A549 (cell line): ENCODE measurements around the gene DNMT1. TPM values are rescaled to one million over a fixed set of nuclear protein-coding genes. Genes with fewer than 3 reads are reported as not detected.
A peak's percentile ranks its signal among the peaks of the same experiment; 100 is the strongest.

Experiments
- ATAC-seq, 2 experiments: fragments of 200-7000 bp in 1 of 2; fragments of >200 bp in 1 of 2; cut with Nextera tagmentation in 1 of 2; cut with Tn5 transposase in 1 of 2; 3 replicates each; pipeline versions ENCODE4 v1.8.0 to v1.9.1; 2018 to 2020; ENCODE audit warnings: mild to moderate bottlenecking in 1 of 2, moderate library complexity in 1 of 2
- CTCF ChIA-PET: fragments of 300-600 bp; sonication (Branson Sonifier 250); formaldehyde crosslinking; extraction: SDS; loops from one replicate; lab custom pipeline; 2021; ENCODE audit warnings: antibody characterized with exemption, inconsistent platforms; lab: Yijun Ruan, JAX
- POLR2A ChIA-PET: fragments of 350-600 bp; formaldehyde crosslinking; extraction: SDS; loops from one replicate; lab custom pipeline; 2021; ENCODE audit warnings: antibody characterized with exemption, inconsistent platforms; lab: Yijun Ruan, JAX
- DNase-seq, 2 experiments: peaks; one replicate each; pipeline versions ENCODE4 v3.0.0 to v3.0.0-alpha.2; 2011 to 2016; ENCODE audit warnings: low read depth in 1 of 2, low spot score in 1 of 2
- FAIRE-seq: peaks from 2 replicates; lab custom pipeline; 2011; peaks lifted over from hg19 to GRCh38; lab: Jason Lieb, UNC
- H3K27ac ChIP-seq, 2 experiments: fragments of >200 bp; sonication (Bioruptor Twin); formaldehyde crosslinking; 3 replicates each; pipeline ENCODE4 v1.5.1; 2016 to 2017
- H3K4me1 ChIP-seq: fragments of >200 bp; sonication (Bioruptor Twin); formaldehyde crosslinking; 3 replicates; pipeline ENCODE4 v1.6.1; 2016
- H3K4me2 ChIP-seq: fragments of >200 bp; sonication (Bioruptor Twin); formaldehyde crosslinking; 3 replicates; pipeline ENCODE4 v1.6.1; 2016
- H3K4me3 ChIP-seq: fragments of >200 bp; sonication (Bioruptor Twin); formaldehyde crosslinking; 3 replicates; pipeline ENCODE4 v1.5.1; 2016
- H3K9me3 ChIP-seq: fragments of >200 bp; sonication (Bioruptor Twin); formaldehyde crosslinking; 3 replicates; pipeline ENCODE4 v1.6.1; 2016
- CEBPB ChIP-seq, 2 experiments: fragments of >200 bp in 1 of 2; sonication (Bioruptor Twin) in 1 of 2; formaldehyde crosslinking in 1 of 2; IDR thresholded peaks; 2 replicates each; pipeline ENCODE4 v1.6.1; 2012 to 2016
- CTCF ChIP-seq: fragments of >200 bp; sonication (Bioruptor Twin); formaldehyde crosslinking; IDR thresholded peaks from 3 replicates; pipeline ENCODE4 v1.5.1; 2016
- E2F6 ChIP-seq: IDR thresholded peaks from 2 replicates; pipeline ENCODE4 v1.6.1; 2012; ENCODE audit warnings: low read depth, borderline replicate concordance
- FOSB ChIP-seq: fragments of 250-450 bp; sonication (Bioruptor Pico); IDR thresholded peaks from 2 replicates; pipeline ENCODE4 v1.5.0; 2020; ENCODE audit warnings: mild to moderate bottlenecking, moderate library complexity
- JUN ChIP-seq, 2 experiments: fragments of >200 bp; sonication (Bioruptor Twin); formaldehyde crosslinking; IDR thresholded peaks; 2 replicates in 1 of 2; 3 replicates in 1 of 2; pipeline ENCODE4 v1.6.1; 2016 to 2017
- MAX ChIP-seq: IDR thresholded peaks from 2 replicates; pipeline ENCODE4 v1.6.1; 2012
- PBX3 ChIP-seq: IDR thresholded peaks from 2 replicates; pipeline ENCODE4 v1.6.1; 2012
- PHF8 ChIP-seq: fragments of 200-600 bp; sonication (generic); IDR thresholded peaks from 2 replicates; pipeline ENCODE4 v1.6.1; 2016; ENCODE audit warnings: low read depth, mild to moderate bottlenecking, antibody characterized with exemption, moderate library complexity, borderline replicate concordance
- RAD21 ChIP-seq, 2 experiments: fragments of >200 bp in 1 of 2; sonication (Bioruptor Twin) in 1 of 2; formaldehyde crosslinking in 1 of 2; IDR thresholded peaks in 1 of 2; conservative IDR thresholded peaks in 1 of 2; 2 replicates in 1 of 2; 3 replicates in 1 of 2; pipeline ENCODE4 v1.6.1; 2012 to 2018; ENCODE audit warnings: inconsistent platforms in 1 of 2
- RARB ChIP-seq: fragments of 250-450 bp; sonication (Bioruptor Pico); IDR thresholded peaks from 2 replicates; pipeline ENCODE4 v1.8.0; 2021; ENCODE audit warnings: mild to moderate bottlenecking, moderate library complexity
- SMC3 ChIP-seq: fragments of >200 bp; sonication (Bioruptor Twin); formaldehyde crosslinking; IDR thresholded peaks from 3 replicates; pipeline ENCODE4 v1.6.1; 2018; ENCODE audit warnings: inconsistent platforms
- TP53 ChIP-seq: fragments of 250-450 bp; sonication (Bioruptor Pico); IDR thresholded peaks from 2 replicates; pipeline ENCODE4 v1.5.0; 2021; ENCODE audit warnings: mild to moderate bottlenecking, moderate library complexity
- ZC3H11A ChIP-seq: fragments of 450-650 bp; IDR thresholded peaks from 2 replicates; pipeline ENCODE4 v1.6.1; 2014; ENCODE audit warnings: antibody characterized with exemption, mild to moderate bottlenecking
- ZSCAN20 ChIP-seq: fragments of 250-450 bp; sonication (Bioruptor Pico); IDR thresholded peaks from 2 replicates; pipeline ENCODE4 v1.8.0; 2022; ENCODE audit warnings: mild to moderate bottlenecking, moderate library complexity
- WGBS: methylation state at CpG from one replicate; pipeline ENCODE4 v1.1.6; 2017; ENCODE audit errors: missing lambda C conversion rate; 5-methylcytosine and 5-hydroxymethylcytosine counted together
- polyA plus RNA-seq, 4 experiments: library from polyadenylated mRNA; depleted of rRNA in 3 of 4; stranded (reverse); fragments of >200 nt; fragmentation: RNase III in 1 of 4; extraction: RNeasy Plus Mini Kit Qiagen cat#74134 plus additional on column Dnase treatment in 1 of 4; gene quantifications; 2 replicates in 3 of 4; 3 replicates in 1 of 4; pipeline ENCODE4 v1.2.3, GENCODE V29; 2011 to 2017

The DNMT1 gene
- polyA plus RNA-seq, 2 of the 4 experiments (the other 2 are of a cell fraction) = 85.2 to 86.2 TPM

GRCh38 chr19:10113592-10113963, 81.2 kb downstream of the DNMT1 start:
- DNase-seq = no peak
- Histone ChIP-seq H3K4me2 (no peak overlapping the region), H3K4me1 (peaks cover 24% of the 10 kb centered on the region; the same call in 2 of the 3 replicates), H3K4me3 (no peak overlapping the region), H3K27ac (peak overlapping the region in 1 of 2 experiments; percentile 34; a peak in 2 of 6 replicates), H3K9me3 (no peaks in the 10 kb centered on the region)
- TF ChIP-seq PBX3 (0 out of 2 replicates have a peak, but pooled peaks have one; percentile 4), CEBPB (IDR thresholded peaks at IDR 0.05) (no peak)
- no peak for FAIRE-seq
- 93% methylated on average over 14 of the region's 19 CpGs for WGBS
- ChIA-PET CTCF (interaction anchor here (0.6 to 2.3 kb wide), 7 partner anchors 9 to 183 kb away, joined by 3 to 12 read pairs (median 3); no protein-coding TSS in a partner anchor), POLR2A (interaction anchor here (1.5 kb wide), 2 partner anchors 137 to 183 kb away, joined by 4 to 5 read pairs; no protein-coding TSS in a partner anchor)
- peak; percentile 0 to 14; a peak in 3 of 6 replicates for ATAC-seq

- TF ChIP-seq TP53 (CRISPR knock-in tag) = peak; percentile 14; the same call in 1 of the 2 replicates
- TF ChIP-seq CTCF = peak; percentile 51
- TF ChIP-seq PHF8 = no peak
- 0 out of 2 replicates have a peak, but pooled peaks have one; percentile 52 for TF ChIP-seq FOSB (CRISPR knock-in tag)
- TF ChIP-seq JUN (IDR thresholded peaks at IDR 0.05) = peak in 1 of 2 experiments; percentile 27; a peak in 1 of 5 replicates
- TF ChIP-seq MAX = peak; percentile 44; the same call in 1 of the 2 replicates
- peak; percentile 50; the same call in 2 of the 3 replicates for TF ChIP-seq SMC3
- TF ChIP-seq ZSCAN20 (CRISPR knock-in tag) = no peak
- TF ChIP-seq RARB (CRISPR knock-in tag) = peak; percentile 76; the same call in 1 of the 2 replicates
- TF ChIP-seq ZC3H11A = no peak
- TF ChIP-seq RAD21 (conservative IDR thresholded peaks at IDR 0.05 in 1 of 2, IDR thresholded peaks at IDR 0.05 in 1 of 2) = peak; percentile 30 to 33; a peak in 2 of 5 replicates
- TF ChIP-seq E2F6 = peak; percentile 70; the same call in 1 of the 2 replicates
- TF ChIP-seq PBX3 = peak; percentile 74
These were observed 81.7 kb downstream of the DNMT1 start for GRCh38 chr19:10112895-10113591.

More at GRCh38 chr19:10112895-10113591, 81.7 kb downstream of the DNMT1 start:
- H3K9me3 ChIP-seq = no peaks in the 10 kb centered on the region
- 55% methylated on average over 13 of the region's 25 CpGs for WGBS
- H3K4me1 ChIP-seq = peaks cover 21% of the 10 kb centered on the region; the same call in 2 of the 3 replicates
- ChIA-PET CTCF (interaction anchor here (0.6 to 2.3 kb wide), 7 partner anchors 9 to 182 kb away, joined by 3 to 12 read pairs (median 3); no protein-coding TSS in a partner anchor), POLR2A (interaction anchor here (0.6 to 1.6 kb wide), 4 partner anchors 17 to 487 kb away, joined by 3 to 9 read pairs (median 4); no protein-coding TSS in a partner anchor)
- FAIRE-seq (no peak), ATAC-seq (peak; percentile 35 to 62), DNase-seq (peak in 1 of 2 experiments; percentile 64)
- H3K4me2 ChIP-seq = no peak overlapping the region
- H3K27ac ChIP-seq = peak overlapping the region in 1 of 2 experiments; percentile 34; a peak in 2 of 6 replicates
- H3K4me3 ChIP-seq = no peak overlapping the region
